ENCODE measurements around the gene OR2T6.

OR2T6 gene

GRCh38 chr1:248372394-248372793 lies 3.2 kb upstream of the OR2T6 start:
- no peak overlapping the region for H3K4me3 ChIP-seq (ENCODE audit: control insufficient read depth, low read depth, low read length)
- no peak for DNase-seq (ENCODE audit: low read depth)
- no peak for TF ChIP-seq CTCF (conservative IDR thresholded peaks at IDR 0.05; ENCODE audit: control insufficient read depth, insufficient read depth, low read depth, low read length)

GRCh38 chr1:248373761-248374160 lies 1.8 kb upstream of the OR2T6 start:
- DNase-seq (ENCODE audit: low read depth) = no peak
- no peak for TF ChIP-seq CTCF (conservative IDR thresholded peaks at IDR 0.05; ENCODE audit: control insufficient read depth, insufficient read depth, low read depth, low read length)
- no peak overlapping the region for H3K4me3 ChIP-seq (ENCODE audit: control insufficient read depth, low read depth, low read length)

GRCh38 chr1:248376916-248377315 lies 1.4 kb downstream of the OR2T6 start:
- no peak for DNase-seq (ENCODE audit: low read depth)
- TF ChIP-seq CTCF (conservative IDR thresholded peaks at IDR 0.05; ENCODE audit: control insufficient read depth, insufficient read depth, low read depth, low read length) = no peak

GRCh38 chr1:248380854-248381253 lies 5.3 kb downstream of the OR2T6 start:
- no peak for DNase-seq (ENCODE audit: low read depth)
- no peak for TF ChIP-seq CTCF (conservative IDR thresholded peaks at IDR 0.05; ENCODE audit: control insufficient read depth, insufficient read depth, low read depth, low read length)

More at GRCh38 chr1:248376916-248377315, 1.4 kb downstream of the OR2T6 start:
- H3K4me3 ChIP-seq (ENCODE audit: control insufficient read depth, low read depth, low read length) = no peak overlapping the region

GRCh38 chr1:248388426-248388825 lies 12.9 kb downstream of the OR2T6 start:
- no peak for TF ChIP-seq CTCF (conservative IDR thresholded peaks at IDR 0.05; ENCODE audit: control insufficient read depth, insufficient read depth, low read depth, low read length)
- no peak for DNase-seq (ENCODE audit: low read depth)
- H3K4me3 ChIP-seq (ENCODE audit: control insufficient read depth, low read depth, low read length) = no peak overlapping the region

More at GRCh38 chr1:248380854-248381253, 5.3 kb downstream of the OR2T6 start:
- H3K4me3 ChIP-seq (ENCODE audit: control insufficient read depth, low read depth, low read length) = no peak overlapping the region

GRCh38 chr1:248393050-248393449 lies 17.5 kb downstream of the OR2T6 start:
- no peak for TF ChIP-seq CTCF (conservative IDR thresholded peaks at IDR 0.05; ENCODE audit: control insufficient read depth, insufficient read depth, low read depth, low read length)
- no peak overlapping the region for H3K4me3 ChIP-seq (ENCODE audit: control insufficient read depth, low read depth, low read length)
- no peak for DNase-seq (ENCODE audit: low read depth)

- no peak for DNase-seq (ENCODE audit: low read depth)
- TF ChIP-seq CTCF (conservative IDR thresholded peaks at IDR 0.05; ENCODE audit: control insufficient read depth, insufficient read depth, low read depth, low read length) = no peak
Observed at GRCh38 chr1:248402748-248403147, 27.2 kb downstream of the OR2T6 start, which contains the start of gene OR2T1. Gene OR2T1 (plus strand): TSS chr1:248403048. CDS start chr1:248406148, 3,100 bp downstream.

More at GRCh38 chr1:248402748-248403147, 27.2 kb downstream of the OR2T6 start, which contains the start of gene OR2T1:
- no peak within 1 kb of the TSS for H3K4me3 ChIP-seq (ENCODE audit: control insufficient read depth, low read depth, low read length)
